Measurements from ENCODE around the gene ALKBH4. TPM values are rescaled to one million over a fixed set of nuclear protein-coding genes. Genes with fewer than 3 reads are reported as not detected.
"Not testable (repeated sequence)": the region's sequence is repeated elsewhere in the genome, so short reads cannot be mapped to it uniquely, and the experiment has no call there.

ALKBH4 gene
- total and polyA plus RNA-seq, 8 donors, result 1.2 to 27.4 (median 8.7) TPM

DNA sequence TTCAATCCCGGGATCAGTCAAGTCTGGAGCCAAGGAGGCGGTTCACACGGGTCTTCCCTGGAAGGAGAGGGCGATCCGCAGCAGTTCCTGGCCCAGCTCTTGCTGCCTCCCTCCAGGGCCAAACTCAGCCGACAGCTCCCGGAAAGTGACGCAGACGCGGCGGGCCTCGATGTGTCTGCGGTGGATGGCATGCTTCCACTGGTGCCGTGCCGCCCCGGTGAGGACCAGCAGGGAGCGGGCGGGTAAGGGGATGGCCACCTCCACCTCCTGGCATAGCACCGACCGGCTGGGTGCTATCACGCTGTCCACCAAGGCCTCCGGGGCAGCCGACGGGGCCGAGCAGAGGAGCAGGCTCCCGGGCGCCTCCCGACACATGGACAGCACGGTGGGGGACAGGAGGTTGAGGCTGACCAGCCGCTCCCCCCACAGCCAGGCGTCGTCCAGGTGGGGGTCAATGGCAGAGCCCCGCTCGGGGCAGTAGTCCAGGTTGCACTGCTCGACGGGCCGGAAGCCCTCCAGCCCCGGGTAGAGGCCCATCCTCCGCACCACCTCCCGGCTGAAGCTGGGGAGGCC lies 7.2 kb downstream of the ALKBH4 start:
- DNase-seq, result no peak
- no peak overlapping the region for H3K27ac ChIP-seq
- 90 to 97% (median 95%) methylated on average over 21 to 40 of the region's 40 CpGs for WGBS, 5 donors
- no peak overlapping the region for H3K4me3 ChIP-seq
- no peaks in the 10 kb centered on the region for H3K27me3 ChIP-seq
- no peaks in the 10 kb centered on the region for H3K9me3 ChIP-seq
- TF ChIP-seq EP300 (IDR thresholded peaks at IDR 0.05) (no peak), POLR2A (IDR thresholded peaks at IDR 0.05) (no peak), POLR2AphosphoS5 (IDR thresholded peaks at IDR 0.05) (no peak)
- TF ChIP-seq, protein P1, sequence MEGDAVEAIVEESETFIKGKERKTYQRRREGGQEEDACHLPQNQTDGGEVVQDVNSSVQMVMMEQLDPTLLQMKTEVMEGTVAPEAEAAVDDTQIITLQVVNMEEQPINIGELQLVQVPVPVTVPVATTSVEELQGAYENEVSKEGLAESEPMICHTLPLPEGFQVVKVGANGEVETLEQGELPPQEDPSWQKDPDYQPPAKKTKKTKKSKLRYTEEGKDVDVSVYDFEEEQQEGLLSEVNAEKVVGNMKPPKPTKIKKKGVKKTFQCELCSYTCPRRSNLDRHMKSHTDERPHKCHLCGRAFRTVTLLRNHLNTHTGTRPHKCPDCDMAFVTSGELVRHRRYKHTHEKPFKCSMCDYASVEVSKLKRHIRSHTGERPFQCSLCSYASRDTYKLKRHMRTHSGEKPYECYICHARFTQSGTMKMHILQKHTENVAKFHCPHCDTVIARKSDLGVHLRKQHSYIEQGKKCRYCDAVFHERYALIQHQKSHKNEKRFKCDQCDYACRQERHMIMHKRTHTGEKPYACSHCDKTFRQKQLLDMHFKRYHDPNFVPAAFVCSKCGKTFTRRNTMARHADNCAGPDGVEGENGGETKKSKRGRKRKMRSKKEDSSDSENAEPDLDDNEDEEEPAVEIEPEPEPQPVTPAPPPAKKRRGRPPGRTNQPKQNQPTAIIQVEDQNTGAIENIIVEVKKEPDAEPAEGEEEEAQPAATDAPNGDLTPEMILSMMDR (IDR thresholded peaks at IDR 0.05), result no peak
- peaks cover 0 to 11% (median 2%) of the 10 kb centered on the region in 4 donors for H3K4me1 ChIP-seq
- H3K36me3 ChIP-seq, result peaks cover 26 to 50% (median 48%) of the 10 kb centered on the region in 4 donors
- intact Hi-C loops (cut with DNase I; ENCODE audit: low total_unique reads), result no loop called here

DNA sequence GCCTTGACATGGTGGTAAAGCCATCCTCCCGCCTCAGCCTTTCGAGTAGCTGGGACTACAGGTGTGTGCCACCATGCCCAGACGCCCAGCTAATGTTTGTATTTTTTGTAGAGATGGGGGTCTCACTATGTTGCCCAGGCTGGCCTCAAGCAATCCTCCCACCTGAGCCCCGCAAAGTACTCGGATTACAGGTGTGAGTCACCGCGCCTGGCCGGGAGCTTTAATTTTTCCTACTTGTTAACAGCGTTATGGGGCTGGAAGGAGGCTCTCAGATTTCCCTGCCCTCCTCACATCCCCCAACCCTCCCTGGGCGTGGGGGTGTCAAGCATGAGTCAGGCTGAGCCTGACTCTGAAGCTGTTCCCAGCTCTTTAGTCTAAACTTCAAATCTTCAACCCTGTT lies 8.3 kb downstream of the ALKBH4 start:
- H3K4me3 ChIP-seq, result no peak overlapping the region
- intact Hi-C loops (cut with DNase I; ENCODE audit: low total_unique reads), result no loop called here
- H3K27ac ChIP-seq, result no peak overlapping the region
- H3K36me3 ChIP-seq, result peaks cover 26 to 50% (median 46%) of the 10 kb centered on the region in 4 donors
- H3K4me1 ChIP-seq, result peaks cover 0 to 5% (median 2%) of the 10 kb centered on the region in 4 donors
- H3K9me3 ChIP-seq, result no peaks in the 10 kb centered on the region
- no peak for DNase-seq
- 85 to 94% (median 86%) methylated on average over 10 of the region's 10 CpGs for WGBS, 5 donors
- TF ChIP-seq EP300 (IDR thresholded peaks at IDR 0.05) (no peak), POLR2AphosphoS5 (IDR thresholded peaks at IDR 0.05) (no peak), POLR2A (IDR thresholded peaks at IDR 0.05) (no peak)
- TF ChIP-seq, protein P1 (IDR thresholded peaks at IDR 0.05), result no peak
- no peaks in the 10 kb centered on the region for H3K27me3 ChIP-seq

DNA sequence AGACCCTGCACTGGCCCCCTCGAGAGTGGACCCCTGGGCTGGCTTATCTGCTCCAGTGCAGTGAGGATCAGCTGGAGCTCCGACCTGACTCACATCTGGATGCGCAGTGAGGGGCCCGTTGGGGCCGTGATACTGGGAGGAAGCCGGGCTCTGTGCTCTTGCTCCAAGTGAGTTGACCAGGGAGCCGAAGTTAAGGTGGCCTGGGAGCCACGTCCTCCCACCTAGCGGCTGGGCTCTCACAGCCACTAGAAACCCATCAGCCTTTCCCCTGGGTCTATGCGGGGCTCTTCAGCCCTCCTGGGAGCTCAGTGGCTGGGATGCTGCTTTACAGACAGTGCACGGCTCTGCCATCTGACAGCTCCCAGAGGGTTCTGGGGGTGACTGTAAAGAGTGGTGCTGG lies 9.1 kb downstream of the ALKBH4 start:
- TF ChIP-seq EP300 (IDR thresholded peaks at IDR 0.05) (no peak), POLR2A (IDR thresholded peaks at IDR 0.05) (no peak), POLR2AphosphoS5 (IDR thresholded peaks at IDR 0.05) (no peak)
- TF ChIP-seq, protein P1 (IDR thresholded peaks at IDR 0.05), result no peak

DNA sequence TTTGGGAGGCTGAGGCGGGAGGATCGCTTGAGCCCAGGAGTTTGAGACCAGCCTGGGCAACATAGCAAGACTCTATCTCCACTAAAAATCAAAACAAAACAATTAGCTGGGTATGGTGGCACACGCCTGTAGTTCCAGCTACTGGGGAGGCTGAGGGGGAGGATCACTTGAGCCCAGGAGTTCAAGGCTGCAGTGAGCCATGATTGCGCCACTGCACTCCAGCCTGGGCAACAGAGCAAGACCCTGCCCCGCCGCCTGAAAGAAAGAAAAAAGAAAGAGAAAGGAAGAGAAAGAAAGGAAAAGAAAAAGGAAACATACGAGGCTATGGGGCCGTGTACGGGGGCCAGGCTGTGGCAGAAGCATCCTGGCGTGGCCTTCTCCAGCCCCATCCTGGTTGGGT lies 9.7 kb downstream of the ALKBH4 start:
- 88 to 95% (median 92%) methylated on average over 10 of the region's 10 CpGs for WGBS, 5 donors
- H3K27me3 ChIP-seq; DNase-seq; H3K4me1 ChIP-seq; H3K27ac ChIP-seq; H3K4me3 ChIP-seq; intact Hi-C loops (cut with DNase I; ENCODE audit: low total_unique reads); H3K9me3 ChIP-seq: not testable (repeated sequence)
- H3K36me3 ChIP-seq, result peaks cover 26 to 50% (median 46%) of the 10 kb centered on the region in 4 donors

More for the DNA sequence above, 9.1 kb downstream of the ALKBH4 start:
- H3K27me3 ChIP-seq, result no peaks in the 10 kb centered on the region
- 86 to 91% (median 88%) methylated on average over 6 to 11 of the region's 11 CpGs for WGBS, 5 donors
- H3K4me3 ChIP-seq, result no peak overlapping the region
- H3K4me1 ChIP-seq, result peaks cover 0 to 5% (median under 1%) of the 10 kb centered on the region in 4 donors
- no peak for DNase-seq
- peaks cover 26 to 50% (median 46%) of the 10 kb centered on the region in 4 donors for H3K36me3 ChIP-seq
- intact Hi-C loops (cut with DNase I; ENCODE audit: low total_unique reads), result no loop called here
- H3K9me3 ChIP-seq, result no peaks in the 10 kb centered on the region
- H3K27ac ChIP-seq, result no peak overlapping the region

DNA sequence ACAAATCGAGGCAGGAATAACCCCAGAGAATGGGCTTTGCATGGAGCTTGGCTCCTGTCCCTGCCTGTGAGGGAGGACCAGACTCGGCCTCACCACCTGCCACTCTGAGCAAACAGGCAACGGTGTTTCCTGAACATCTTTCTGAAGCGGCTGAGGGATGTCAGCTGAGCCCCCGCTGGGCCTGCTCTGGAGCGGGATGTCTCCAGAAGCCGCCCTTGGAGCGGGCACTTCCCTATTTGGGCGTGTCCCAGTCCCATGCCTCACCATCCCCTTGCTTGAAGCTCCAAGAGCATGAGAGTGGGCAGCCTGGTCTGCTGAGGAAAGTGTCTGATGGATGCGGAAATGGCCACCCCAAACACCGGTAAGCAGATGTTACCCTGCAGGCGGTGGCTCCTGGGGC lies 10.2 kb downstream of the ALKBH4 start:
- Histone ChIP-seq H3K9me3 (no peaks in the 10 kb centered on the region), H3K4me3 (no peak overlapping the region), H3K27ac (no peak overlapping the region), H3K4me1 (peaks cover 0 to 5% (median 0%) of the 10 kb centered on the region in 4 donors), H3K27me3 (no peaks in the 10 kb centered on the region), H3K36me3 (peaks cover 24 to 47% (median 44%) of the 10 kb centered on the region in 4 donors)
- intact Hi-C loops (cut with DNase I; ENCODE audit: low total_unique reads), result no loop called here
- no peak for TF ChIP-seq EP300 (IDR thresholded peaks at IDR 0.05)
- TF ChIP-seq, protein P1 (IDR thresholded peaks at IDR 0.05), result no peak
- no peak for TF ChIP-seq POLR2A (IDR thresholded peaks at IDR 0.05)
- TF ChIP-seq POLR2AphosphoS5 (IDR thresholded peaks at IDR 0.05), result no peak
- DNase-seq, result no peak
- WGBS, 5 donors, result 63 to 78% (median 69%) methylated on average over 5 to 12 of the region's 12 CpGs
